ENCODE measurements around the gene LSM2.
"Not testable (repeated sequence)": the region's sequence is repeated elsewhere in the genome, so short reads cannot be mapped to it uniquely, and the experiment has no call there.

The LSM2 gene

GRCh38 chr6:31797588-31797987 lies 9.2 kb downstream of the LSM2 start:
- no peak for DNase-seq (ENCODE audit: low spot score)

DNA sequence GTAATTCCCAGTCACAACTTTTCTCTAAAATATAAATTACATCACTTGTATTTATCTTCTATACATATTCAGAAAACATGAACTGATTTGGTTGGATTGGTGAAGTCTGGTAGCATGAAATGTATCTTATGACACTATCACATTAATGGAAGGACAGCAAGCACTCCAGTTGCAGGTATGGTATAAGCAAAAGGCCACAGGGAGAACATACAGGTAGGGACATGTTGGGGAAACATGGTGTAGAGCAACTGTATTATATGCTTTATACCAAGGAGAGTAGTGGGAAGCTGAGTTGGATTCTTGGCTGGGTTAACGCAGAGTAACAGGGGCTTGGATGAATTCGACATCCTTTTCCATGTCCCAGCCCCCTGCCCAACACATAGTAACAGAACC lies 9.8 kb downstream of the LSM2 start:
- DNase-seq (ENCODE audit: low spot score) = no peak

- peak; percentile 84 for DNase-seq (ENCODE audit: low spot score)
Observed at GRCh38 chr6:31795616-31796298, 11.0 kb downstream of the LSM2 start, which contains the start of gene VARS1. Gene VARS1, minus strand, starts transcription at chr6:31795752. Its CDS starts 535 bp downstream, at chr6:31795217.

DNA sequence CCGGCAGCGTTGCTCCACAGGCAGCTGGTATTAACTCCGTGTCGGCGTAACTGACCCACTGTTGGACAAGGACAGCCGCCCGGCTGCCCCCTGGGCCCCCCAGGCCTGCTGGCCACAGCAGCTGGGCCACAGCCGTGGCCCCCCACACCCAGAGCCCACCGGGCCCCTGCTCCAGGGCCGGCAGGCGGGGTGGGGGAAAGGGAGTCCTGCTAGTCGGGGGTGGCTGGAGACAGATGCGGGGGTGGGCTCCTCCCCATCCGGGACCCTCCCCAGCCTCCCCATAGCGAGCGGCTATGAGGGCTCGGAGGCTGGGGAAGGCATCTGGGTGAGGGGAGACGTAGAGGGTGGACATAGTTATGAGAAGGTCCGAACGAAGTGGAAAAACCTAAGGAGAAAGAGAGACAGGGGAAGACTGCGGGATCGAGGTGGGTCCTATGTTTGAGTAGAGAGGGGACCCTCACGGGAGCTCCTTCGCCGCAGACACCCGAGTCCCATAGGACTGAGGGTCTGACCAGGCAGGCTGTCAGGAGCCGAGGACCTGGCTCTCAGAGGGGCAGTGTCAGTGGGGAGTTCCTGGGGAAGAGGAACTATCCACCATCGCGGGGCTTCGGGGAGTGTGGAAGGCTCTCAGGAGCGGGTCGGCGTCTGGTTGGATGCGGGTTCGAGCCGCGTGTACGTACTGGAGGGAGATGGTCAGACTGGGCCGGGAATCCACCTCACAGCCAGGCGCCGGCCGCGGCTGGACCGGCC lies 11.7 kb downstream of the LSM2 start:
- no peak for DNase-seq (ENCODE audit: low spot score)

DNA sequence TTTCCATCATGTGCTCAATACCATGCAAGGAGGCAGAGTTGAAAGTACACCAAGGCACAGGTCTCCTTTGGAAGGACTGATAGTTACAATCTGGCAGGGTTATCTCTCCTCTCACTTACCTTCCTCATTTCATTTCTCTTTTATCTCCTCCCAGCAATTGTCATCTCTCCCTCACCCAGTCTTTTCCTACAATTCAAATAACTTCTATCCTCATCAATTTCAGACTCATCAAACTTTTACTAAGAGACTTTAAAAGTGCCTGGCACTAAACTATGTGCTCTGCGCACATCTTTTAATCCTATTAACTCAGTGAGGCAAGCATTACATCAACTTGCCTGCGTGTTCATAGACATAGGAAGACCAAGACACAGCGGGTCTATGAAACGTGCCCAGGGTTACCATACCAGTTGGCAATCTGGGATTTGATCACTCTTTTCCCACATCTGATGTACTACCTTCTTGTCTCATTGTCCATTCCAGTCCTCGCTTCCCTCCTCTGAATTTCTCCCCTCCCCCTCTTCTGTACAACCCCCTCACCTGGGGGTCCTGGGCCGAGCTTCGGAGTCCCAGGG lies 12.4 kb downstream of the LSM2 start:
- no peak for DNase-seq (ENCODE audit: low spot score)

GRCh38 chr6:31793927-31794245 lies 12.9 kb downstream of the LSM2 start:
- not testable (repeated sequence) for DNase-seq (ENCODE audit: low spot score)

DNA sequence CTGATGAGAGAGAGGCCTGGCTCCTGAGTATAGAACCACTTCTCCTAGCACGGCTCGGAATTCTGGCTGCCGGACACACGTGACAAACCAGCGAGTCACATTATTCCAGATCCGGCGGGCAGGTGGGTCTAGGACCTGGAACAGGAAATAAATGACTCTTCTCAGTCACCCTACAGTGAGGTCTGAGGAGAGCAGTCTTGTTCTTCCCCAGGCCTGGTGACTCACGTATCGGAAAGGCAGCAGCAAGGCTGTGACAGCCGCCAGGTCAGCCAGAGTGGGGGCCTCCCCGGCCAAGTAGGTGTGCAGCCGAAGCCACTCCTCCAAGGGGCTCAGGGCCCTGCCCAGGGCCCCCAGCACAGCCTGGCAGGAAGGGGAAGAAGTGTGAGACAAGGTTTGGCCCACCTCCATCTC lies 14.0 kb downstream of the LSM2 start:
- no peak for DNase-seq (ENCODE audit: low spot score)

GRCh38 chr6:31792090-31792374 lies 14.7 kb downstream of the LSM2 start:
- no peak for DNase-seq (ENCODE audit: low spot score)

DNA sequence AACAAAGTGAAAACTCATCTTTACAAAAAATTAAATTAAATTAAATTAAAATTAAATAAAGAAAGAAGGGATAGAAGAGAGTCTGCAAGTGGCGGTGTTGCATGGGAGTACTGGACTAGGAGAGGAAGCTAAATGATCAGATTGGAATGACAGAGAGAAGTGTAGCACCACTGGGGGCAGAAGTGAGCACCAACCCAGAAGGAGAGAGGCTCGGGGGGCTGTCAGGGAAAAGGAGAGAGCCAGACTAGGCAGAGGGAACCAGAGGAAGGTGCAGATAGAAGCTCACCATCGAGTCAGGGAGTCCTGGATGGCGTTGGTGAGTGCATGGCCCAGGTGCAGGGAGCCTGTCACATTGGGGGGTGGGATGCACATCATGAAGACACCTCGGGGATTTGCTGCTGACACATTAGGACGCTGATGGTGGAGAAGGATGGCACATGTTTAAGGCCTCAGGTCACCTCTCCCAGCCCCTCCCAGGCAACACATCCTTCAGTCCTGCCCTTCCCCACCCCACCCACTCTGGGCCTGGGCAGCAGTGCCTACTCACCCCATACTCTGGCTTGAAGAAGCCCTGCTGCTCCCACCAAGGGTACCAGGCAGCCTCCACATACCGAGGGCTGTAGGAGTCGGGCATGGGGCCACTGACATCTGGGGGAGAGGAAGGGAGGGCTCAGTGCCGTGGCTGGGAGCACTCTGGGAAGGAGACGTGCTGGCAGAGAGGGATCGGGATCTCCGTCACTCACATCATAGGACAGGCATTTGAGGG lies 15.3 kb downstream of the LSM2 start:
- peak; percentile 51 for DNase-seq (ENCODE audit: low spot score)

GRCh38 chr6:31785475-31785874 lies 21.3 kb downstream of the LSM2 start:
- DNase-seq (ENCODE audit: low spot score) = no peak

DNA sequence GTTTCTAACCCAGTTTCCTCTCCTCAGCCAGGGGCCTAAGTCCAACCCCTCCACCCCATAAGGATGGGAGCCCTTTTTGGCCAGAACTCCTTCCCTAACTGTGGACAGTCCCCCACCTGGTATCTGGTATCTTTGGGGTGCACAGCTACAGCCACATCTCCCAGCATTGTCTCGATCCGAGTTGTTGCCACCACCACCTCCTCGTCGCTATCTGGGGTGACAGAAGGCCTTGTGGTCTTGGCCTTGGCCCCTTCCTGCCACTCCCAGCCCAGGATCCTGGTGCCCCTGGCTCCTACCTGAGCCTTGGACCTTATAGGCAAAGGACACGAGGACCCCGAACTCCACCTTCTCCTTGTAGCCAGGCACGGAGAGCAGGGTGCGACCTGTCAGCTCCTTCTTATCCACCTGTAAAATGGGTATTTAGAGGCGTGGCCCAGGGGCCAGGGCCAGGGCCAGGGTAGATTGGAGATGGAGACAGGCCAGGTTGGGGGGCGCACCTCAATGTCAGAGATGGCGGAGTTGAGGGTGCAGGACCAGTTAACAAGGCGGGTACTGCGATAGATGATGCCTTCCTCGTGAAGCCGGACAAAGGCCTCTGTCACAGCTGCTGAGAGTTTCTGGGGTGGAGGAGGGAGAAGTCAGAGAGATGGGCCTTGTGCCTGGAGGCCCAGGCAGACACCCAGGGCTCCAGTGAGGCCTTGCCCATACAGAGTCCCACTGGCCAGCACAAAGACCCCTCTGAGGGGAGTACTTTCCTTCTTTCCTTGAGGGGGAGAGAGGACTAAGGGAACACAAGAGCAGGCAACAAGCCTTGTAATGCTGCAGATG lies 22.5 kb downstream of the LSM2 start:
- peak; percentile 62 for DNase-seq (ENCODE audit: low spot score)

GRCh38 chr6:31782126-31782855 lies 24.5 kb downstream of the LSM2 start:
- DNase-seq (ENCODE audit: low spot score) = no peak

DNA sequence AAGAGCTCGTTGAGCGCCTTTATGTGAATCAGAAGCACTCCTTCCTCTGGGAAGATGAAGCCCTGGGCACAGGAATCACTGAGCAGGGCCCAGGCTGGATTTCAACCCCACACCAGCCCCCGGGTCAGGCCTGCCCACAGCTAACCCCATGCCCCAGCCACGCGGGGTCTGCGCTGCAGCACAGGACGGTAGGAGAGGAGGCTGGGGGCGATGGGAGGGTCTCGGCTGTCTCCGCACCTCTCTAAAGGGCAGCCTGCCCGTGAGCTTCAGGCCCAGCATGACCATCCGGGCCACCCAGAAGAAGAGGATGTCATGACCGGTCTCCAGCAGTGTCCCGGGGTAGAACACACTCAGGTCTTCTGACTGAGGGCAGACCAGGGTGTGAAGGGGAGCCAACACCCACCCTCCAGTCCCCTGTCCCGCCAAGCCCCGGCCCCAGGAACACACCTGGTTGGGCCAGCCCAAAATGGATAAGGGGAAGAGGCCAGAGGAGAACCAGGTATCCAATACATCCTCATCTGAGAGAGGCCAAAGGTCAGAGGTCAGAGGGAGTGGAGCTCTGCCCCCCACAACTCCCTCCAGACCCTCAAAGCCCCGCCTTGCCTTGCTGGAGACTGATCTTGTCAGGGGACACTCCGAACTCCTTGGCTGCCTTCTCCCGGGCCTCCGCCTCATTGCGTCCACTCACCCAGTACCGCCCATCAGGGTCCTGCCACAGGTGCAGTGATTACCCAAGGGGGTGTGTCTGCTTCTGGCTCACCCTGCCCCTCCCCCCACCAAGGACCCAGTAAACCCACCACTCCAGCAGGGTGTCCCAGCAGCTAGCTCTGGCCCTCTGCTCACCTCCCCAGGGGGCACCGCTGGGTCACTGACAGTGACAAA lies 25.3 kb downstream of the LSM2 start:
- no peak for DNase-seq (ENCODE audit: low spot score)

DNA sequence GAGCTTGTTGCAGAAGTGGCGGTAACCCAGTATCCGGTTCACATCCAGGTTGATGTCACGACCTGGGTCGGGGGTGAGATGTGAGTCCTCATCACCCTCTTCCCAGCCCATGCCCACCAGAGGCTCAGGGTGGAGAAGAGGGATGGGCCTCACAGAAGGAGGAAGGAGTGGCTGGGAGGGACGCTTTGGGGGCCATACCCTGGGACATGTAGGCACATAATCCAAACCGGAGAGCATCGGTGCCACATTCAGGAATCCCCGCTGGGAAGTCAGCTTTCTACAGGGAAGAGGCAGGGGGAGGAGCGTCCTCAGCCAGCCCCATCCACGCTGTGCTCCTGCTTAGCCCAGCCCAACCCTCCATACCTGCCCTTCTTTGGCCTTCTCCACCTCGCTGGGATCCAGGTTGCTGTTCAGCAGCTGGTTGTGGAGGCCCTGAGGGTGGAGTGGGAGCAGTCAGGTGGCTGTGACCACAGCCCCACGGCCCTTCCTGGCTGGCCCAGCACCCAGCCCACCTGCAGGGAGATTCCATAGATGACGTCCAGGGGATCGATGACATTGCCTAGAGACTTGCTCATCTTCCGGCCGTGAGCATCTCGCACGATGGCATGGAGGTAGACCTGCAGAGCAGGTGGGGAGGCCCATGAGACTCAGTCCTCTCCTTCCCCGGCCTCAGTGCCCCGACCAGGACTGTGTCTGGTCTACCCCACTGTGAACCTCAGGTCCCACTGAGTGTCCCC lies 26.1 kb downstream of the LSM2 start:
- DNase-seq (ENCODE audit: low spot score) = no peak

DNA sequence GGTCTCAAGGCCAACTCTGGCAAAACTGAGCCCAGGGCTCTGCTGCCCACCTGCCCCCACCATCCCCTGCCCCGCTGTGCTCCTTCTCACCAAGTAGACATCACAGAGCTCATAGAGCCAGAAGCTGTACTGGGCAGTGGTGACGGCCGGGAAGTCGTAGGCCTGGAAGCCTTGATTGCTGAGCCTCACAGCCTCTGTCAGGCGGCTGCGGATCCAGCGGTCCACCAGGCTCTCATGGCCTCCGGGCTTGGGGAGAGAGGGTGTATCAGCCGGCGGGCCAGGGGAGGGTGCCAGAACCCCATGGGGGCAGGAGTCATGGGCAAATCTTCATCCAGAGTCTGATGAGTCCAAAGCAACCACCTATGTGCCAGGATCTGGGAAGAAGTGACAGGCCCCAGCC lies 26.9 kb downstream of the LSM2 start:
- no peak for DNase-seq (ENCODE audit: low spot score)

DNA sequence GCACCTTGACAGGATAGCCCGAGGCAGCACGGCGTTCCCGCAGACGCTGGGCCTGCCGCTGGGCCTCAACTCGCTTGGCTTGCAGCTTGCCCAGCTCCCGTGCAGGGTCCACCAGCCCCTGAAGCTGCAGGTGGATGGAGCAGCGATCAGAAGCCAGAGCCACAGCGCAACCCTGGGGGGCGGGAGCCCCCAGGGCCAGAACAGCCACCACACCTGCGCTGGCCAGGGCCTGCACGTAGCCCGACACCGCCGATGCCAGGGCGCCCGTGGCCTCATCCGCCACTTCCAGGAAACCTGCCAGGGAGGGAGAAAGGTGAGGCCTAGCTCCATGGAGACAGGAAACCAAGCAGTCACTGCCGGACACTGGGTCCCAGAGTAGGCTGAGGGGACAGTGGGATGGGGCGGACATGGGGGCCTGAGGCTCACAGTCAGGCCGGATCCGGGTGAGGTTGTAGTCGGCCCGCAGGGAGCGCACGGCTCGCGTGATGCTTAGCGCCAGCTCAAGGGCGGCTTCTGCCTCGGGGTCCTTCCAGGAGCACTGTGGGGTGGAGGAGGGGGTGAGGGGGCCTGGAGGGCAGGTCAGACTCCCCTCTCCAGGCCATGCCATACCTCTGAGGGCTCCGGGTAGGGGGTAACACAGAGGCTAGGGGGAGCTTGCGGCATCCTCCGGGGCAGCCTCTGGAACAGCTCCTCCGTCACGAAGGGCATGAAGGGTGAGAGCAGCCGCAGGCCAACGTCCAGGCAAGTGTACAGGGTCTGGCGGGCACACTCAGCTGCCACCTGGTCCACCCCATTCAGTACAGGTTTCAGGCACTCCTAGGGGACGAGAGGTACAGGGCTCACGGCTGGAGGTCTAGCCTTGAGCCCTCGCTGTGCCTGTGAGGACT lies 27.5 kb downstream of the LSM2 start:
- DNase-seq (ENCODE audit: low spot score) = no peak

GRCh38 chr6:31778193-31778592 lies 28.6 kb downstream of the LSM2 start:
- no peak for DNase-seq (ENCODE audit: low spot score)

GRCh38 chr6:31777667-31778050 lies 29.1 kb downstream of the LSM2 start:
- no peak for DNase-seq (ENCODE audit: low spot score)

Measured in pons (tissue), 1 donor.